Neural cell (in vitro differentiated cells): ENCODE results near the gene PARP9. TPM values are rescaled to one million over a fixed set of nuclear protein-coding genes. Genes with fewer than 3 reads are reported as not detected.

ENCODE experiments used
- H2AFZ ChIP-seq: fragments of 200-600, 300-800 bp; sonication (generic), shearing (Covaris generic); 2 replicates; pipeline ENCODE4 v1.6.0; 2014; ENCODE audit warnings: low read depth, mild to moderate bottlenecking, antibody characterized with exemption, low read length, moderate library complexity
- H3F3A ChIP-seq: fragments of 200-600 bp; shearing (Covaris generic); 2 replicates; pipeline ENCODE4 v1.6.1; 2016; ENCODE audit warnings: mild to moderate bottlenecking, moderate library complexity, mixed read lengths, antibody characterized with exemption, low read length; ENCODE audit not compliant: insufficient read depth, poor library complexity, severe bottlenecking
- H3K27ac ChIP-seq: fragments of 200-600, 300-800 bp; sonication (generic), shearing (Covaris generic); 2 replicates; pipeline ENCODE4 v1.5.1; 2014; ENCODE audit warnings: mild to moderate bottlenecking, low read length, moderate library complexity
- H3K27me3 ChIP-seq: fragments of 300-800, 200-600 bp; sonication (generic), shearing (Covaris generic); 2 replicates; pipeline ENCODE4 v1.6.0; 2014; ENCODE audit warnings: mild to moderate bottlenecking, low read depth, low read length, moderate library complexity; ENCODE audit not compliant: insufficient read depth
- H3K36me3 ChIP-seq: fragments of 300-800, 200-600 bp; sonication (generic), shearing (Covaris generic); 2 replicates; pipeline ENCODE4 v1.5.1; 2014; ENCODE audit warnings: mild to moderate bottlenecking, antibody characterized with exemption, low read length, moderate library complexity; ENCODE audit not compliant: insufficient read depth
- H3K4me2 ChIP-seq: fragments of 300-800, 200-600 bp; sonication (generic), shearing (Covaris generic); 2 replicates; pipeline ENCODE4 v1.6.0; 2014; ENCODE audit warnings: mild to moderate bottlenecking, low read length
- H3K4me3 ChIP-seq: fragments of 300-800, 200-600 bp; sonication (generic), shearing (Covaris generic); 2 replicates; pipeline ENCODE4 v1.5.1; 2014; ENCODE audit warnings: mild to moderate bottlenecking, low read length, moderate library complexity
- H3K79me2 ChIP-seq: fragments of 200-600 bp; shearing (Covaris generic); replicated peaks from 2 replicates; pipeline ENCODE4 v1.6.0; 2014; ENCODE audit warnings: mild to moderate bottlenecking, low read length, moderate library complexity; ENCODE audit not compliant: insufficient read depth
- H3K9ac ChIP-seq: fragments of 300-800, 200-600 bp; sonication (generic), shearing (Covaris generic); 2 replicates; pipeline ENCODE4 v1.6.1; 2016; ENCODE audit warnings: mild to moderate bottlenecking, low read length, mixed read lengths
- H3K9me2 ChIP-seq: fragments of 200-600 bp; shearing (Covaris generic); 2 replicates; pipeline ENCODE4 v1.6.1; 2016; ENCODE audit warnings: mild to moderate bottlenecking, low read length, mixed read lengths; ENCODE audit not compliant: insufficient read depth
- H3K9me3 ChIP-seq: fragments of 200-600, 300-800 bp; sonication (generic), shearing (Covaris generic); 2 replicates; pipeline ENCODE4 v1.6.1; 2016; ENCODE audit warnings: mild to moderate bottlenecking, mixed run types, low read length, moderate library complexity, mixed read lengths
- H4K20me1 ChIP-seq: fragments of 200-600 bp; shearing (Covaris generic); 2 replicates; pipeline ENCODE4 v1.6.1; 2016; ENCODE audit warnings: mild to moderate bottlenecking, mixed run types; ENCODE audit not compliant: insufficient read depth
- EP300 ChIP-seq: fragments of 450-650 bp; conservative IDR thresholded peaks from 2 replicates; pipeline ENCODE4 v1.6.1; 2014; ENCODE audit warnings: antibody characterized with exemption, mild to moderate bottlenecking, moderate library complexity; ENCODE audit not compliant: poor library complexity, severe bottlenecking
- EZH2 ChIP-seq: fragments of 200-600, 300-800 bp; shearing (Covaris generic), sonication (generic); IDR thresholded peaks from 2 replicates; pipeline ENCODE4 v1.6.1; 2014; ENCODE audit warnings: antibody characterized with exemption, low read length, borderline replicate concordance, mild to moderate bottlenecking; ENCODE audit not compliant: insufficient read depth, poor library complexity, severe bottlenecking
- MXI1 ChIP-seq: fragments of 450-650 bp; conservative IDR thresholded peaks from 2 replicates; pipeline ENCODE4 v1.6.1; 2014; ENCODE audit warnings: antibody characterized with exemption, mild to moderate bottlenecking; ENCODE audit not compliant: poor library complexity, severe bottlenecking
- POLR2AphosphoS5 ChIP-seq: IDR thresholded peaks from 2 replicates; pipeline ENCODE4 v1.6.1; 2012
- RAD21 ChIP-seq: fragments of 450-650 bp; conservative IDR thresholded peaks from 2 replicates; pipeline ENCODE4 v1.6.1; 2014; ENCODE audit warnings: antibody characterized with exemption, mild to moderate bottlenecking, moderate library complexity
- SMC3 ChIP-seq: fragments of 450-650 bp; conservative IDR thresholded peaks from 2 replicates; pipeline ENCODE4 v1.6.1; 2014; ENCODE audit warnings: antibody characterized with exemption, mild to moderate bottlenecking, moderate library complexity; ENCODE audit not compliant: poor library complexity
- TAF1 ChIP-seq: IDR thresholded peaks from 2 replicates; pipeline ENCODE4 v1.6.1; 2012; ENCODE audit warnings: low read depth
- polyA plus RNA-seq: library from polyadenylated mRNA; depleted of rRNA; stranded (reverse); fragments of >200 nt; gene quantifications from 2 replicates; pipeline ENCODE4 v1.2.3, GENCODE V29; 2014
- TF ChIP-seq, protein P1 (sequence below): fragments of 450-650 bp; IDR thresholded peaks from 2 replicates; pipeline ENCODE4 v1.5.1; 2014; ENCODE audit warnings: antibody characterized with exemption, mild to moderate bottlenecking, moderate library complexity; ENCODE audit not compliant: poor library complexity, severe bottlenecking
- TF ChIP-seq, protein P2 (sequence below): IDR thresholded peaks from 2 replicates; pipeline ENCODE4 v1.6.1; 2012; ENCODE audit warnings: borderline replicate concordance

The PARP9 gene
- polyA plus RNA-seq, 1 donor from 2014 or later, result not detected

DNA sequence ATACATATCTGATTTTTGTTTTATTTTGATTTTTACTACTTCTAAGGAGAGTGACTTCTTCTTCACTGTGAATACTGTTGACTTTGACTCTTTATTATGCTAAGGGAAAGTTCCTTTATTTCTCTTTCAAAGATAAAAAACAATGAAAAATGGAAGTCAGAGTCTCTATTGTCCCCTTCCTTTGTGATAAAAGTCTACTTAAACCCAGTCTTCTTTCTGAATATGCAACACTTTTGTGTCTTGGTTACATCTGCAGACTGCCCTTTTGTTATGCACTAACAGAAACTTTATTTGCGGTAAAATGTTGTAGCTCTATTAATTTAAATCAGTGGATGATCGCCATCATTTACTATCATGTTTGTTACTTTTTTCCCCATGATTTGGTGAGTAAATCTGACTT is 26.5 kb upstream of the PARP9 start:
- H3K36me3 ChIP-seq, result no peaks in the 10 kb centered on the region
- H3K9me2 ChIP-seq, result no peaks in the 10 kb centered on the region
- H3K79me2 ChIP-seq, result no peaks in the 10 kb centered on the region
- H3K27me3 ChIP-seq, result no peaks in the 10 kb centered on the region
- H4K20me1 ChIP-seq, result no peaks in the 10 kb centered on the region
- no peak for TF ChIP-seq RAD21
- no peak for TF ChIP-seq EP300
- TF ChIP-seq, protein P1, sequence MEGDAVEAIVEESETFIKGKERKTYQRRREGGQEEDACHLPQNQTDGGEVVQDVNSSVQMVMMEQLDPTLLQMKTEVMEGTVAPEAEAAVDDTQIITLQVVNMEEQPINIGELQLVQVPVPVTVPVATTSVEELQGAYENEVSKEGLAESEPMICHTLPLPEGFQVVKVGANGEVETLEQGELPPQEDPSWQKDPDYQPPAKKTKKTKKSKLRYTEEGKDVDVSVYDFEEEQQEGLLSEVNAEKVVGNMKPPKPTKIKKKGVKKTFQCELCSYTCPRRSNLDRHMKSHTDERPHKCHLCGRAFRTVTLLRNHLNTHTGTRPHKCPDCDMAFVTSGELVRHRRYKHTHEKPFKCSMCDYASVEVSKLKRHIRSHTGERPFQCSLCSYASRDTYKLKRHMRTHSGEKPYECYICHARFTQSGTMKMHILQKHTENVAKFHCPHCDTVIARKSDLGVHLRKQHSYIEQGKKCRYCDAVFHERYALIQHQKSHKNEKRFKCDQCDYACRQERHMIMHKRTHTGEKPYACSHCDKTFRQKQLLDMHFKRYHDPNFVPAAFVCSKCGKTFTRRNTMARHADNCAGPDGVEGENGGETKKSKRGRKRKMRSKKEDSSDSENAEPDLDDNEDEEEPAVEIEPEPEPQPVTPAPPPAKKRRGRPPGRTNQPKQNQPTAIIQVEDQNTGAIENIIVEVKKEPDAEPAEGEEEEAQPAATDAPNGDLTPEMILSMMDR, result no peak
- TF ChIP-seq TAF1, result no peak
- no peak for TF ChIP-seq MXI1
- TF ChIP-seq, protein P2, sequence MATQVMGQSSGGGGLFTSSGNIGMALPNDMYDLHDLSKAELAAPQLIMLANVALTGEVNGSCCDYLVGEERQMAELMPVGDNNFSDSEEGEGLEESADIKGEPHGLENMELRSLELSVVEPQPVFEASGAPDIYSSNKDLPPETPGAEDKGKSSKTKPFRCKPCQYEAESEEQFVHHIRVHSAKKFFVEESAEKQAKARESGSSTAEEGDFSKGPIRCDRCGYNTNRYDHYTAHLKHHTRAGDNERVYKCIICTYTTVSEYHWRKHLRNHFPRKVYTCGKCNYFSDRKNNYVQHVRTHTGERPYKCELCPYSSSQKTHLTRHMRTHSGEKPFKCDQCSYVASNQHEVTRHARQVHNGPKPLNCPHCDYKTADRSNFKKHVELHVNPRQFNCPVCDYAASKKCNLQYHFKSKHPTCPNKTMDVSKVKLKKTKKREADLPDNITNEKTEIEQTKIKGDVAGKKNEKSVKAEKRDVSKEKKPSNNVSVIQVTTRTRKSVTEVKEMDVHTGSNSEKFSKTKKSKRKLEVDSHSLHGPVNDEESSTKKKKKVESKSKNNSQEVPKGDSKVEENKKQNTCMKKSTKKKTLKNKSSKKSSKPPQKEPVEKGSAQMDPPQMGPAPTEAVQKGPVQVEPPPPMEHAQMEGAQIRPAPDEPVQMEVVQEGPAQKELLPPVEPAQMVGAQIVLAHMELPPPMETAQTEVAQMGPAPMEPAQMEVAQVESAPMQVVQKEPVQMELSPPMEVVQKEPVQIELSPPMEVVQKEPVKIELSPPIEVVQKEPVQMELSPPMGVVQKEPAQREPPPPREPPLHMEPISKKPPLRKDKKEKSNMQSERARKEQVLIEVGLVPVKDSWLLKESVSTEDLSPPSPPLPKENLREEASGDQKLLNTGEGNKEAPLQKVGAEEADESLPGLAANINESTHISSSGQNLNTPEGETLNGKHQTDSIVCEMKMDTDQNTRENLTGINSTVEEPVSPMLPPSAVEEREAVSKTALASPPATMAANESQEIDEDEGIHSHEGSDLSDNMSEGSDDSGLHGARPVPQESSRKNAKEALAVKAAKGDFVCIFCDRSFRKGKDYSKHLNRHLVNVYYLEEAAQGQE, result no peak
- no peak for TF ChIP-seq POLR2AphosphoS5
- no peak for TF ChIP-seq SMC3
- no peak for TF ChIP-seq EZH2
- H2AFZ ChIP-seq, result no peak overlapping the region
- no peak overlapping the region for H3K4me2 ChIP-seq
- H3F3A ChIP-seq, result no peaks in the 10 kb centered on the region
- no peak overlapping the region for H3K4me3 ChIP-seq
- no peaks in the 10 kb centered on the region for H3K9me3 ChIP-seq
- H3K27ac ChIP-seq, result no peak overlapping the region
- H3K9ac ChIP-seq, result no peak overlapping the region

DNA sequence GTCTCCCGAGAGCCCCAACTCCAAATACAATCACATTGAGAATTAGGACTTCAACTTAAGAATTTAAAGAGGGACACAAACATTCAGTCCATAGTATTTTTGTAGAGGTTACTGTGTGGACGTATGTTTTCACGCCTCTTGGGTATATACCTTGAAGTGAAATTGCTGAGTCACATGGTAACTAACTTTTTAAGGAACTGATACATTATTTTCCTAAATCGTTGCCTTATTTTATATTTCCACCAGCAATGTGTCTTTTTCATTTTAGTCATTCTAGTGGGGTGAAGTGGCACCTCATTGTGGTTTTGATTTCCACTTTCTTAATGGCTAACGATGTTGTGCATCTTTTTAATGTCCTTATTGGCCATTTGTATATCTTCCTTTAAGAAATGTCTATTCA is 25.2 kb upstream of the PARP9 start:
- no peak overlapping the region for H3K4me2 ChIP-seq
- no peaks in the 10 kb centered on the region for H3K79me2 ChIP-seq
- H3K9me2 ChIP-seq, result no peaks in the 10 kb centered on the region
- no peaks in the 10 kb centered on the region for H3K9me3 ChIP-seq
- TF ChIP-seq TAF1 (no peak), EP300 (no peak), EZH2 (no peak), SMC3 (no peak), MXI1 (no peak), POLR2AphosphoS5 (no peak), RAD21 (no peak)
- TF ChIP-seq, protein P1, result no peak
- TF ChIP-seq, protein P2, result no peak
- no peaks in the 10 kb centered on the region for H3F3A ChIP-seq
- H2AFZ ChIP-seq, result no peak overlapping the region
- no peaks in the 10 kb centered on the region for H3K27me3 ChIP-seq
- H4K20me1 ChIP-seq, result no peaks in the 10 kb centered on the region
- no peak overlapping the region for H3K9ac ChIP-seq
- H3K36me3 ChIP-seq, result no peaks in the 10 kb centered on the region
- H3K27ac ChIP-seq, result no peak overlapping the region
- no peak overlapping the region for H3K4me3 ChIP-seq
